Activated B cell treated with CpG ODN at 0.5 μM for 24 hours (primary cell): ENCODE data around the gene MACROD2. TPM values are rescaled to one million over a fixed set of nuclear protein-coding genes. Genes with fewer than 3 reads are reported as not detected.

Experiments
- ATAC-seq: fragments of 200-7000 bp; cut with Tn5 transposase; one replicate; pipeline ENCODE4 v1.10.0; 2021; ENCODE audit warnings: low read depth, mild to moderate bottlenecking, moderate library complexity
- CTCF ChIA-PET: fragments of 350-600 bp; sonication (Branson Sonifier 250); formaldehyde crosslinking; loops from one replicate; lab custom pipeline; 2021; ENCODE audit warnings: antibody characterized with exemption; lab: Charles Lee
- POLR2A ChIA-PET: fragments of 350-600 bp; sonication (Branson Sonifier 250); formaldehyde crosslinking; loops from one replicate; lab custom pipeline; 2021; ENCODE audit warnings: antibody characterized with exemption; lab: Charles Lee
- DNase-seq: peaks from one replicate; pipeline ENCODE4 v3.0.0; 2022
- H3K27ac Mint-ChIP-seq: one replicate; pipeline ENCODE4 v1.8.0; 2020; ENCODE audit warnings: mixed read lengths
- H3K27me3 Mint-ChIP-seq: one replicate; pipeline ENCODE4 v1.8.0; 2021; ENCODE audit warnings: mixed read lengths
- H3K36me3 Mint-ChIP-seq: one replicate; pipeline ENCODE4 v1.8.0; 2021; ENCODE audit warnings: low read depth, mixed read lengths
- H3K4me1 Mint-ChIP-seq: one replicate; pipeline ENCODE4 v1.8.0; 2021; ENCODE audit warnings: mixed read lengths
- H3K4me3 Mint-ChIP-seq: one replicate; pipeline ENCODE4 v1.8.0; 2020; ENCODE audit warnings: mild to moderate bottlenecking, mixed read lengths
- H3K9me3 Mint-ChIP-seq: one replicate; pipeline ENCODE4 v1.8.0; 2020; ENCODE audit warnings: mixed read lengths
- CTCF ChIP-seq: fragments of 200-600 bp; IDR thresholded peaks from one replicate; pipeline ENCODE4 v1.8.0; 2022; ENCODE audit warnings: antibody characterized with exemption, mild to moderate bottlenecking
- intact Hi-C: fragments of 100-400 bp; cut with micrococcal nuclease; formaldehyde crosslinking; loops from one replicate; pipeline ENCODE4 v1.15.1; 2024
- total RNA-seq: library from RNA; stranded (reverse); gene quantifications from 2 replicates; pipeline ENCODE4 v1.2.3, GENCODE V29; 2022

Gene MACROD2
- total RNA-seq, 1 donor from 2014 or later = 55.1 TPM

DNA sequence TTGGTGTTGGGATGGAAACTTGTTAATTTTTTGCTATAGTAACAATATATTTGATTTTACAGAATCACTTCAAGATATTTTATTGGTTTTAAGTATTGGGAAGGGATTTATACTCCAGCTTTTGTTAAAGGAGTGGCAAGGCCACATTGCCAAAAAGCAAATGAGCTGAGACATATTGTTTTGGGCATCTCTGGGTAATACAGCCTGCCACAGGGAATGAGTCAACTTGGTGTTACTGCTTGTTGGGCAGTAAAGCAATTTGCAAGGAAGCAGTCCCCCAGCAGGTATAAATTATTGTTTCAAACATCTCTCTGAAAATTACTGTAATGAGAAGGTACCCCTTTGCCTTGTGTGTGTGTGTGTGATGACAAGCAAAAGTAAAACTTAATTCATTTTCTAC, 1210.4 kb downstream of the MACROD2 start:
- H3K9me3 Mint-ChIP-seq = peaks cover 8% of the 10 kb centered on the region
- DNase-seq (no peak), ATAC-seq (no peak)
- POLR2A ChIA-PET = no interaction called here
- TF ChIP-seq CTCF = no peak
- no peaks in the 10 kb centered on the region for H3K27me3 Mint-ChIP-seq
- CTCF ChIA-PET = no interaction called here
- no peaks in the 10 kb centered on the region for H3K36me3 Mint-ChIP-seq
- no peaks in the 10 kb centered on the region for H3K4me1 Mint-ChIP-seq
- no peak overlapping the region for H3K27ac Mint-ChIP-seq
- no peak overlapping the region for H3K4me3 Mint-ChIP-seq
- intact Hi-C loops = no loop called here

- DNase-seq = no peak
- Mint-ChIP-seq H3K27me3 (no peaks in the 10 kb centered on the region), H3K27ac (no peak overlapping the region), H3K4me3 (no peak overlapping the region), H3K9me3 (peaks cover 7% of the 10 kb centered on the region), H3K36me3 (no peaks in the 10 kb centered on the region), H3K4me1 (no peaks in the 10 kb centered on the region)
- no peak for ATAC-seq
- intact Hi-C loops = no loop called here
- POLR2A ChIA-PET = no interaction called here
- CTCF ChIA-PET = no interaction called here
- no peak for TF ChIP-seq CTCF
These were observed 1214.2 kb downstream of the MACROD2 start for GRCh38 chr20:15209537-15209936.

DNA sequence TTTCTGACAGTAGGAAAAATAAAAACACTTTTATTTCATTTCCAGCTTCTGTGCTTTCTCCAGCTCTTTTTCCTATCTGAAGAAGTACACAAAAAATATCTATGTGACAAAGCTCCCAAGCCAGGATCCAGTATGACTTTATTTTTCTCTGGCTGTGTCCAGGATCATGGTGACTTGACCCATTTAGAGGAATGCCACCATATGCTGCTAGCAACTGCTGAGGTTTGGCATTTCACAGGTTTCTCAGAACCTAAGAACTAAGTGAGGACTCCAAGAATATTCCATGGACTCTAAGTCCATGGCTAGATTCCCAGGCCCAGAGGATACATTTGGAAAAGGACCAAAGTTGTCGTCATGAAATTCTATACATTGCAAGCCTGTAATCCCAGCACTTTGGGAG, 1218.7 kb downstream of the MACROD2 start:
- no peak overlapping the region for H3K27ac Mint-ChIP-seq
- TF ChIP-seq CTCF = no peak
- CTCF ChIA-PET = no interaction called here
- no peak overlapping the region for H3K4me3 Mint-ChIP-seq
- no peaks in the 10 kb centered on the region for H3K4me1 Mint-ChIP-seq
- no peaks in the 10 kb centered on the region for H3K27me3 Mint-ChIP-seq
- no peaks in the 10 kb centered on the region for H3K36me3 Mint-ChIP-seq
- POLR2A ChIA-PET = no interaction called here
- no peaks in the 10 kb centered on the region for H3K9me3 Mint-ChIP-seq
- intact Hi-C loops = no loop called here
- DNase-seq (no peak), ATAC-seq (no peak)

DNA sequence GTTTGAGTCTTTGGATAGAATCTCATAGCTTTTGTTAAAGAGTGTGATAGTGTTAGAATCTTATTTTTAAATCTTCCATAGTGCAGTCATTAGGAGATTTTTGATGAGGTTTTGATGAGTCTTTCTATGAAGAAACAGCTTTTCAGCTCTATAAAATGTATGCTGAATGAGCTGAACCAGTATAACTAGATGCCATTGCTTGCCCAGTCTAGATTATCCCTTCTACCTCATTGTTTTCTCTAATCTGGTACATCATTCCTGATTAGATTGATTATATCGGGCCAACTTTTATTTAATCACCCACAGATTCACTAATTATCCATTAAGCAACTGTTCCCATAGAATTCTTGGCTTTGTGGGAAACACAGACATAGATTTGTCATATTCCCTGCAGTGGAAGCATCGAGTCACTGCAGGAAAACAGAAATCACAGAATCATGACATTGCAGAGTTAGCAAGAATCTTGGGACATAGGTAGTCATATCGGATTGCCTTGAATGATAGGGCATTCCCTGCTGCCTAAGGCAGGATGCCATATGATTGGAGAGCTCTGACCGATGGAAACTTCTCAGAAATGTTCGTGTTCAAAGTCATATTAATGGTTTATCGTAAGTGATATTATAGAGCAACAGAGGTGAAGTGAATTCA, 1224.8 kb downstream of the MACROD2 start:
- Mint-ChIP-seq H3K4me1 (no peaks in the 10 kb centered on the region), H3K9me3 (no peaks in the 10 kb centered on the region), H3K27ac (no peak overlapping the region), H3K27me3 (no peaks in the 10 kb centered on the region), H3K4me3 (no peak overlapping the region), H3K36me3 (no peaks in the 10 kb centered on the region)
- ChIA-PET CTCF (no interaction called here), POLR2A (no interaction called here)
- intact Hi-C loops = no loop called here
- no peak for TF ChIP-seq CTCF
- ATAC-seq = no peak
- DNase-seq = no peak

DNA sequence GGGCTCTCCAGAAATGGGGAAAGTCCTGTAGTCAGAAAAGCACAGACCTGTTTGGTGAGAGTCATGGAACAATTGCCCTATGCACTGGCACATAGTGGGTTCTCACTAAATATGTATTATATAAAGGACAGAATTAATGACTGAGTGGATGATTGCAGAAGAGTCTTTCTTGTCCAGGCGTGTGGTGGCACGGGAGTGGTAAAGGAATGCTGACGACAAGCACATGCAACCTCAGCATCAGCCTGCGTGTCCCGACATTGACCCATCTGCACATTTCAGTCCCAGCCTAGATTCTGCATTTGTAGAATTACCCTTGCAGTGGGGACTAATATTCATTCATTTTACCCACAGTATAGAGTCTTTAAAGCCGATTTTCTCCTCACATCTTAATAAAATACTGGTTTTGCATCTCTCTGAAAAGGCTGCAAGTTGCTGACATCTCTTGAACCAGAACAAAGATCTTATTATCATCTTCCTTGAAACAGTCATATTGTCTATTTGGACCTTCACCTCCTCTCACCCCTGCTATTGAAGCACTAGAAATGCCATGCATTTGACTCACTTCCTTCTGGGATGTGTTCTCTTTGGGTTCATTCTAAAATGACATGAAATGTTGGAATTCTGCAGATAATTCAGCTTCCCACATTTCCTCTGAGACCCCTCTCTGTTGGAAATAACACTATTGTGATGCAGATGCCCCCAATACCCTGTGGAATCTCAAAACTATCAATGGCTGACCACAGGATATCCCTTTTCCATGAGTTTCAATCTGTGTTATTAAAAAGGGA, 1225.7 kb downstream of the MACROD2 start:
- DNase-seq (no peak), ATAC-seq (no peak)
- no peaks in the 10 kb centered on the region for H3K36me3 Mint-ChIP-seq
- ChIA-PET CTCF (no interaction called here), POLR2A (no interaction called here)
- no peaks in the 10 kb centered on the region for H3K27me3 Mint-ChIP-seq
- H3K27ac Mint-ChIP-seq = no peak overlapping the region
- no peak for TF ChIP-seq CTCF
- intact Hi-C loops = no loop called here
- no peaks in the 10 kb centered on the region for H3K9me3 Mint-ChIP-seq
- H3K4me1 Mint-ChIP-seq = no peaks in the 10 kb centered on the region
- no peak overlapping the region for H3K4me3 Mint-ChIP-seq
